ENCODE results near the gene TPCN2.

Gene TPCN2

GRCh38 chr11:69155302-69156234, 106.8 kb downstream of the TPCN2 start, which contains the start of gene SMIM38:
SMIM38 (plus strand) TSS chr11:69155935; CDS start chr11:69157847, 1,912 bp downstream.
- H3K27ac ChIP-seq (ENCODE audit: insufficient read depth, low read length, poor library complexity, severe bottlenecking): no peak within 1 kb of the TSS
- H3K27me3 ChIP-seq (replicated peaks; ENCODE audit: control insufficient read depth, insufficient read depth, low read length, poor library complexity, severe bottlenecking): no peaks in the 10 kb centered on the region
- no peak within 1 kb of the TSS for H3K4me3 ChIP-seq (ENCODE audit: insufficient read depth, low read depth, low read length, poor library complexity, severe bottlenecking)
- no peaks in the 10 kb centered on the region for H3K36me3 ChIP-seq (ENCODE audit: control insufficient read depth, insufficient read depth, low read length)
- no peak for DNase-seq
- H3K4me1 ChIP-seq (ENCODE audit: control insufficient read depth, insufficient read depth, low read length, poor library complexity, severe bottlenecking): no peaks in the 10 kb centered on the region
- no peaks in the 10 kb centered on the region for H3K9me3 ChIP-seq (ENCODE audit: control insufficient read depth, low read length)

- Histone ChIP-seq H3K36me3 (ENCODE audit: control insufficient read depth, insufficient read depth, low read length) (no peaks in the 10 kb centered on the region), H3K4me1 (ENCODE audit: control insufficient read depth, insufficient read depth, low read length, poor library complexity, severe bottlenecking) (no peaks in the 10 kb centered on the region), H3K27me3 (replicated peaks; ENCODE audit: control insufficient read depth, insufficient read depth, low read length, poor library complexity, severe bottlenecking) (no peaks in the 10 kb centered on the region), H3K9me3 (ENCODE audit: control insufficient read depth, low read length) (no peaks in the 10 kb centered on the region), H3K27ac (ENCODE audit: insufficient read depth, low read length, poor library complexity, severe bottlenecking) (no peak overlapping the region), H3K4me3 (ENCODE audit: insufficient read depth, low read depth, low read length, poor library complexity, severe bottlenecking) (no peak overlapping the region)
- DNase-seq: no peak
Measured at GRCh38 chr11:69156235-69156639, 107.5 kb downstream of the TPCN2 start.

- no peak overlapping the region for H3K4me3 ChIP-seq (ENCODE audit: insufficient read depth, low read depth, low read length, poor library complexity, severe bottlenecking)
- H3K27me3 ChIP-seq (replicated peaks; ENCODE audit: control insufficient read depth, insufficient read depth, low read length, poor library complexity, severe bottlenecking): no peaks in the 10 kb centered on the region
- H3K27ac ChIP-seq (ENCODE audit: insufficient read depth, low read length, poor library complexity, severe bottlenecking): no peak overlapping the region
- H3K9me3 ChIP-seq (ENCODE audit: control insufficient read depth, low read length): no peaks in the 10 kb centered on the region
- no peaks in the 10 kb centered on the region for H3K4me1 ChIP-seq (ENCODE audit: control insufficient read depth, insufficient read depth, low read length, poor library complexity, severe bottlenecking)
- no peaks in the 10 kb centered on the region for H3K36me3 ChIP-seq (ENCODE audit: control insufficient read depth, insufficient read depth, low read length)
- no peak for DNase-seq
Measured at GRCh38 chr11:69156673-69157155, 108.0 kb downstream of the TPCN2 start.

GRCh38 chr11:69157156-69157821, 108.6 kb downstream of the TPCN2 start:
- Histone ChIP-seq H3K36me3 (ENCODE audit: control insufficient read depth, insufficient read depth, low read length) (no peaks in the 10 kb centered on the region), H3K27ac (ENCODE audit: insufficient read depth, low read length, poor library complexity, severe bottlenecking) (no peak overlapping the region), H3K9me3 (ENCODE audit: control insufficient read depth, low read length) (no peaks in the 10 kb centered on the region), H3K27me3 (replicated peaks; ENCODE audit: control insufficient read depth, insufficient read depth, low read length, poor library complexity, severe bottlenecking) (no peaks in the 10 kb centered on the region), H3K4me3 (ENCODE audit: insufficient read depth, low read depth, low read length, poor library complexity, severe bottlenecking) (no peak overlapping the region), H3K4me1 (ENCODE audit: control insufficient read depth, insufficient read depth, low read length, poor library complexity, severe bottlenecking) (no peaks in the 10 kb centered on the region)
- no peak for DNase-seq

- Histone ChIP-seq H3K4me3 (ENCODE audit: insufficient read depth, low read depth, low read length, poor library complexity, severe bottlenecking) (no peak overlapping the region), H3K27ac (ENCODE audit: insufficient read depth, low read length, poor library complexity, severe bottlenecking) (no peak overlapping the region)
Measured at GRCh38 chr11:69157822-69158231, 109.1 kb downstream of the TPCN2 start.

GRCh38 chr11:69158301-69159149, 109.8 kb downstream of the TPCN2 start:
- H3K36me3 ChIP-seq (ENCODE audit: control insufficient read depth, insufficient read depth, low read length): no peaks in the 10 kb centered on the region
- H3K9me3 ChIP-seq (ENCODE audit: control insufficient read depth, low read length): no peaks in the 10 kb centered on the region
- DNase-seq: no peak
- no peaks in the 10 kb centered on the region for H3K27me3 ChIP-seq (replicated peaks; ENCODE audit: control insufficient read depth, insufficient read depth, low read length, poor library complexity, severe bottlenecking)
- H3K4me1 ChIP-seq (ENCODE audit: control insufficient read depth, insufficient read depth, low read length, poor library complexity, severe bottlenecking): no peaks in the 10 kb centered on the region
- H3K4me3 ChIP-seq (ENCODE audit: insufficient read depth, low read depth, low read length, poor library complexity, severe bottlenecking): no peak overlapping the region
- no peak overlapping the region for H3K27ac ChIP-seq (ENCODE audit: insufficient read depth, low read length, poor library complexity, severe bottlenecking)

More at GRCh38 chr11:69157822-69158231, 109.1 kb downstream of the TPCN2 start:
- Histone ChIP-seq H3K4me1 (ENCODE audit: control insufficient read depth, insufficient read depth, low read length, poor library complexity, severe bottlenecking) (no peaks in the 10 kb centered on the region), H3K9me3 (ENCODE audit: control insufficient read depth, low read length) (no peaks in the 10 kb centered on the region), H3K36me3 (ENCODE audit: control insufficient read depth, insufficient read depth, low read length) (no peaks in the 10 kb centered on the region), H3K27me3 (replicated peaks; ENCODE audit: control insufficient read depth, insufficient read depth, low read length, poor library complexity, severe bottlenecking) (no peaks in the 10 kb centered on the region)
- no peak for DNase-seq

GRCh38 chr11:69159150-69159852, 110.6 kb downstream of the TPCN2 start:
- Histone ChIP-seq H3K4me3 (ENCODE audit: insufficient read depth, low read depth, low read length, poor library complexity, severe bottlenecking) (no peak overlapping the region), H3K9me3 (ENCODE audit: control insufficient read depth, low read length) (no peaks in the 10 kb centered on the region), H3K4me1 (ENCODE audit: control insufficient read depth, insufficient read depth, low read length, poor library complexity, severe bottlenecking) (no peaks in the 10 kb centered on the region), H3K36me3 (ENCODE audit: control insufficient read depth, insufficient read depth, low read length) (no peaks in the 10 kb centered on the region), H3K27ac (ENCODE audit: insufficient read depth, low read length, poor library complexity, severe bottlenecking) (no peak overlapping the region), H3K27me3 (replicated peaks; ENCODE audit: control insufficient read depth, insufficient read depth, low read length, poor library complexity, severe bottlenecking) (no peaks in the 10 kb centered on the region)
- DNase-seq: no peak

GRCh38 chr11:69160296-69161116, 111.8 kb downstream of the TPCN2 start:
- Histone ChIP-seq H3K36me3 (ENCODE audit: control insufficient read depth, insufficient read depth, low read length) (no peaks in the 10 kb centered on the region), H3K27ac (ENCODE audit: insufficient read depth, low read length, poor library complexity, severe bottlenecking) (no peak overlapping the region), H3K4me3 (ENCODE audit: insufficient read depth, low read depth, low read length, poor library complexity, severe bottlenecking) (no peak overlapping the region), H3K4me1 (ENCODE audit: control insufficient read depth, insufficient read depth, low read length, poor library complexity, severe bottlenecking) (no peaks in the 10 kb centered on the region), H3K27me3 (replicated peaks; ENCODE audit: control insufficient read depth, insufficient read depth, low read length, poor library complexity, severe bottlenecking) (no peaks in the 10 kb centered on the region), H3K9me3 (ENCODE audit: control insufficient read depth, low read length) (no peaks in the 10 kb centered on the region)
- DNase-seq: no peak

- no peaks in the 10 kb centered on the region for H3K9me3 ChIP-seq (ENCODE audit: control insufficient read depth, low read length)
- H3K27me3 ChIP-seq (replicated peaks; ENCODE audit: control insufficient read depth, insufficient read depth, low read length, poor library complexity, severe bottlenecking): no peaks in the 10 kb centered on the region
- H3K4me3 ChIP-seq (ENCODE audit: insufficient read depth, low read depth, low read length, poor library complexity, severe bottlenecking): no peak overlapping the region
- H3K4me1 ChIP-seq (ENCODE audit: control insufficient read depth, insufficient read depth, low read length, poor library complexity, severe bottlenecking): no peaks in the 10 kb centered on the region
- DNase-seq: no peak
- no peak overlapping the region for H3K27ac ChIP-seq (ENCODE audit: insufficient read depth, low read length, poor library complexity, severe bottlenecking)
- no peaks in the 10 kb centered on the region for H3K36me3 ChIP-seq (ENCODE audit: control insufficient read depth, insufficient read depth, low read length)
Measured at GRCh38 chr11:69161117-69161407, 112.3 kb downstream of the TPCN2 start.

Data from effector memory CD4-positive, alpha-beta T cell (primary cell).